ENCODE results near the gene CDH13. TPM values are rescaled to one million over a fixed set of nuclear protein-coding genes. Genes with fewer than 3 reads are reported as not detected.

The CDH13 gene
- total RNA-seq, 1 experiment from 2014 or later = 2.1 TPM

DNA sequence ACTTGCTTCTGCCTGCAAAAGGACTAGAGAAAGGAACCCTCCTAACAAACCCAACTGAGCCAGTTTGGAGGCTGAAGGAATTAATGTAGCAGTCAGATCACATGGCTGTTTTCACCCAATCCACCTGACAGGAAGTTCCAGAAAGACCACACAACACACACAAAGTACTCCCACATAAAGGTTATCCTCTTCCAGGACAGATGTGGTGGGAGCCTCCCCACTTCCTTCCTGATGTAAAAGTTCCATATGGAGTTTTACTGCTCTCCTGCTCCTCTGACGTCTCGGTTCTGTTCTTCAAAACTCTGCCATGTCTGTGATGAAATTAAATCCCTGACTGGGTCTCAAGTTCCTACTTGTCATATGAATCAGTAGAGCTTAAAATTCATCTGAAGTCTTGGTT lies 684.0 kb downstream of the CDH13 start:
- CTCF ChIA-PET = no interaction called here
- H3K36me3 ChIP-seq (ENCODE audit: insufficient read depth, low read length, poor library complexity, severe bottlenecking) = no peaks in the 10 kb centered on the region
- TF ChIP-seq, protein P1, sequence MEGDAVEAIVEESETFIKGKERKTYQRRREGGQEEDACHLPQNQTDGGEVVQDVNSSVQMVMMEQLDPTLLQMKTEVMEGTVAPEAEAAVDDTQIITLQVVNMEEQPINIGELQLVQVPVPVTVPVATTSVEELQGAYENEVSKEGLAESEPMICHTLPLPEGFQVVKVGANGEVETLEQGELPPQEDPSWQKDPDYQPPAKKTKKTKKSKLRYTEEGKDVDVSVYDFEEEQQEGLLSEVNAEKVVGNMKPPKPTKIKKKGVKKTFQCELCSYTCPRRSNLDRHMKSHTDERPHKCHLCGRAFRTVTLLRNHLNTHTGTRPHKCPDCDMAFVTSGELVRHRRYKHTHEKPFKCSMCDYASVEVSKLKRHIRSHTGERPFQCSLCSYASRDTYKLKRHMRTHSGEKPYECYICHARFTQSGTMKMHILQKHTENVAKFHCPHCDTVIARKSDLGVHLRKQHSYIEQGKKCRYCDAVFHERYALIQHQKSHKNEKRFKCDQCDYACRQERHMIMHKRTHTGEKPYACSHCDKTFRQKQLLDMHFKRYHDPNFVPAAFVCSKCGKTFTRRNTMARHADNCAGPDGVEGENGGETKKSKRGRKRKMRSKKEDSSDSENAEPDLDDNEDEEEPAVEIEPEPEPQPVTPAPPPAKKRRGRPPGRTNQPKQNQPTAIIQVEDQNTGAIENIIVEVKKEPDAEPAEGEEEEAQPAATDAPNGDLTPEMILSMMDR (conservative IDR thresholded peaks at IDR 0.05; ENCODE audit: low read depth, low read length) = no peak
- no peak for TF ChIP-seq EZH2 (IDR thresholded peaks at IDR 0.05; ENCODE audit: borderline replicate concordance, low read depth, low read length, poor library complexity, severe bottlenecking)
- no peak overlapping the region for H3K4me3 ChIP-seq (ENCODE audit: low read depth, low read length, poor library complexity, severe bottlenecking)
- BruUV-seq (replicated peaks) = no TSS peak
- intact Hi-C loops (cut with micrococcal nuclease; ENCODE audit: unreplicated experiment) = no loop called here
- POLR2A ChIA-PET (ENCODE audit: low non-redundant PET) = no interaction called here
- no peak for DNase-seq (ENCODE audit: low spot score)
- no peak overlapping the region for H3K27ac ChIP-seq (ENCODE audit: low read depth, low read length, poor library complexity, severe bottlenecking)
- H3K9me3 ChIP-seq (ENCODE audit: low read depth, low read length, poor library complexity, severe bottlenecking) = no peaks in the 10 kb centered on the region
- H3K4me1 ChIP-seq (ENCODE audit: insufficient read depth, low read length, poor library complexity, severe bottlenecking) = no peaks in the 10 kb centered on the region
- H3K27me3 ChIP-seq (replicated peaks; ENCODE audit: insufficient read depth, low read depth, low read length, poor library complexity) = peaks cover 59% of the 10 kb centered on the region

DNA sequence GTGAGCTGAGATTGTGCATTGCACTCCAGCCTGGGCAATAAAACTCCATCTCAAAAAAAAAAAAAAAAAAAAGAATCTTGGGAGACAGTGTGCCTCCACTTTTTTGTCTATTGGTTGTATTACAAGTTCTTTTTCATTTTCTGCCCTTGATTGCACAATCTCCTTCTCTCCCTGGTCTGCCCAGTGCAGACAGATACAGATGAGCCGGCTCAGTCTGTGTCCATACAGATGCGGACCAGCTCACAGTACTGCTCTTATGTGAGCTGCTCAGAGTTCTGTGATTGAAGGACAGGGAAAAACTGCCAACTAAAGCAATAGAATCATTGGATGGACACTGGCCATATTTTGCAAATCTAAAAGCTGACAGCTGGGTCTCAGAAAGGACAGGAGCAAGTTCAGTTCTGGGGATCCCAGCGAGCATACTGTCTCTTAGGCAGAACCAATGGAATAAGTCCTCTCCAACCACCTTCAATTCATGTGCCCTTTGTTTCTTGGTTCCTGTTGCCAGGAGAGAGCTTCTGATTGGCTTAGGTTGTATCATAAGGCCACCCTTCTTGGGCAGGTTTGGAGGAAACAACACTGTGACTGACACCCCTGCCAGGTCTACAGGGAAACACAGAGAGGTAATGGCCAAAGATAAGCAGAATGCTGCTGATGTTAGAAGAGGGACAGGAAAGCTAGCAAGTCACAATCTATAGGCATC lies 685.4 kb downstream of the CDH13 start:
- Histone ChIP-seq H3K36me3 (ENCODE audit: insufficient read depth, low read length, poor library complexity, severe bottlenecking) (no peaks in the 10 kb centered on the region), H3K27me3 (replicated peaks; ENCODE audit: insufficient read depth, low read depth, low read length, poor library complexity) (peaks cover 46% of the 10 kb centered on the region), H3K27ac (ENCODE audit: low read depth, low read length, poor library complexity, severe bottlenecking) (no peak overlapping the region), H3K4me1 (ENCODE audit: insufficient read depth, low read length, poor library complexity, severe bottlenecking) (no peaks in the 10 kb centered on the region), H3K4me3 (ENCODE audit: low read depth, low read length, poor library complexity, severe bottlenecking) (no peak overlapping the region), H3K9me3 (ENCODE audit: low read depth, low read length, poor library complexity, severe bottlenecking) (no peaks in the 10 kb centered on the region)
- TF ChIP-seq, protein P1 (conservative IDR thresholded peaks at IDR 0.05; ENCODE audit: low read depth, low read length) = no peak
- TF ChIP-seq EZH2 (IDR thresholded peaks at IDR 0.05; ENCODE audit: borderline replicate concordance, low read depth, low read length, poor library complexity, severe bottlenecking) = no peak
- no TSS peak for BruUV-seq (replicated peaks)
- POLR2A ChIA-PET (ENCODE audit: low non-redundant PET) = no interaction called here
- intact Hi-C loops (cut with micrococcal nuclease; ENCODE audit: unreplicated experiment) = no loop called here
- no peak for DNase-seq (ENCODE audit: low spot score)
- CTCF ChIA-PET = no interaction called here

DNA sequence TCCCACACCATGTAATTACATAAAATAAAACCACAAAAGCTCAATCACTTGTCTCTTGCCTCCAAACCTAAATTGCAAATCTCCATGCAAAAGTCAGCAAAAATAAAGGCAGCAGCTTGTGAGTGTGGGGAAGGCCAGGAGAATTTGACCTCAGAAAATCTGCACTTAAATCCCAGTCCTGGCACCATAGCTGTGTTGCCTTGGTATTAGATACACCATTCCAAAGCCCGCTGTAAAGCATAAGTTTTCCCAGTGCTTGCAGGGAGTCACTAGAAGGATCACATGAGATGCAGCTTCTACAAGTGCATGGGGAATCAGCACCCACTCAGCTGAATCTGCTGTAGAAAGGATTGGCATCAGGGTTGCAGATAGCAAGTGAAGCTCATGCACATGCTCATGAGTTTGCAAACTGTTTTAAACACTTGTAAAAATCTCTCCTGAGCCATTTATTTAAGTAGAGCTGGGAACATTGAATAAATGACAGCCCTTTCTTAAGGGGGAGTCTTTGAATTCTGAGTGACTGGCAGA lies 686.0 kb downstream of the CDH13 start:
- CTCF ChIA-PET = no interaction called here
- POLR2A ChIA-PET (ENCODE audit: low non-redundant PET) = no interaction called here
- TF ChIP-seq, protein P1 (conservative IDR thresholded peaks at IDR 0.05; ENCODE audit: low read depth, low read length) = no peak
- no peak for TF ChIP-seq EZH2 (IDR thresholded peaks at IDR 0.05; ENCODE audit: borderline replicate concordance, low read depth, low read length, poor library complexity, severe bottlenecking)

More for the DNA sequence above, 686.0 kb downstream of the CDH13 start:
- no peaks in the 10 kb centered on the region for H3K9me3 ChIP-seq (ENCODE audit: low read depth, low read length, poor library complexity, severe bottlenecking)
- no peaks in the 10 kb centered on the region for H3K4me1 ChIP-seq (ENCODE audit: insufficient read depth, low read length, poor library complexity, severe bottlenecking)
- BruUV-seq (replicated peaks) = no TSS peak
- no peaks in the 10 kb centered on the region for H3K36me3 ChIP-seq (ENCODE audit: insufficient read depth, low read length, poor library complexity, severe bottlenecking)
- no peak overlapping the region for H3K27ac ChIP-seq (ENCODE audit: low read depth, low read length, poor library complexity, severe bottlenecking)
- H3K27me3 ChIP-seq (replicated peaks; ENCODE audit: insufficient read depth, low read depth, low read length, poor library complexity) = peaks cover 40% of the 10 kb centered on the region
- H3K4me3 ChIP-seq (ENCODE audit: low read depth, low read length, poor library complexity, severe bottlenecking) = no peak overlapping the region
- intact Hi-C loops (cut with micrococcal nuclease; ENCODE audit: unreplicated experiment) = no loop called here
- no peak for DNase-seq (ENCODE audit: low spot score)

Measured in A673 (cell line).